Gastroesophageal sphincter (tissue), 3 donors: ENCODE results near the gene EVC.

Experiments
- POLR2A ChIP-seq, 2 donors: fragments of 450-650 bp; IDR thresholded peaks; one replicate each; pipeline ENCODE4 v1.6.1; 2017; ENCODE audit warnings: antibody characterized with exemption in 2 of 2, mild to moderate bottlenecking in 2 of 2, moderate library complexity in 1 of 2
- TF ChIP-seq, protein P1 (sequence below), 4 experiments: fragments of 200-600 bp in 2 of 4; fragments of 450-650 bp in 2 of 4; sonication (generic) in 1 of 4; IDR thresholded peaks; one replicate each; pipeline ENCODE4 v1.5.1; 2017 to 2019; ENCODE audit warnings: antibody characterized with exemption in 4 of 4, mild to moderate bottlenecking in 2 of 4, moderate library complexity in 2 of 4

DNA sequence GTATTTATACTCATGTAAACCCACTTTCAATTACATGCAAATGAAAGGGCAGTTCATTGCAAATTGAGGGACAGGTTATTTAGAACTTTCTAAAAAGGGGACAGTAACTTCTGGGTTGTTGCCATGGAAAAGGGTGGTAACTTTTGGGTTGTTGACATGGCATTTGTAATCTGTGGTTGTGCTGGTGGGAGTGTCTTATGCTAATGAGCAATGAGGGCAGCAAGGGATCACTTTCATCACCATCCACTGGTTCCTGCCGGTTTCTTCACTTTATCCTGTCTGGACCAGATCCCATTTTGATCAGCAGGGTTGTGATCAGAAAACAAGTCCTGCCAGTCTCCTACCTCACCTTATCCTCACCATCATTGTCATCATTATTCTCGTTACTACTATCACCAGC is 32.0 kb downstream of the EVC start:
- TF ChIP-seq, protein P1, sequence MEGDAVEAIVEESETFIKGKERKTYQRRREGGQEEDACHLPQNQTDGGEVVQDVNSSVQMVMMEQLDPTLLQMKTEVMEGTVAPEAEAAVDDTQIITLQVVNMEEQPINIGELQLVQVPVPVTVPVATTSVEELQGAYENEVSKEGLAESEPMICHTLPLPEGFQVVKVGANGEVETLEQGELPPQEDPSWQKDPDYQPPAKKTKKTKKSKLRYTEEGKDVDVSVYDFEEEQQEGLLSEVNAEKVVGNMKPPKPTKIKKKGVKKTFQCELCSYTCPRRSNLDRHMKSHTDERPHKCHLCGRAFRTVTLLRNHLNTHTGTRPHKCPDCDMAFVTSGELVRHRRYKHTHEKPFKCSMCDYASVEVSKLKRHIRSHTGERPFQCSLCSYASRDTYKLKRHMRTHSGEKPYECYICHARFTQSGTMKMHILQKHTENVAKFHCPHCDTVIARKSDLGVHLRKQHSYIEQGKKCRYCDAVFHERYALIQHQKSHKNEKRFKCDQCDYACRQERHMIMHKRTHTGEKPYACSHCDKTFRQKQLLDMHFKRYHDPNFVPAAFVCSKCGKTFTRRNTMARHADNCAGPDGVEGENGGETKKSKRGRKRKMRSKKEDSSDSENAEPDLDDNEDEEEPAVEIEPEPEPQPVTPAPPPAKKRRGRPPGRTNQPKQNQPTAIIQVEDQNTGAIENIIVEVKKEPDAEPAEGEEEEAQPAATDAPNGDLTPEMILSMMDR (IDR thresholded peaks at IDR 0.05) = no peak
- no peak for TF ChIP-seq POLR2A (IDR thresholded peaks at IDR 0.05)
